GM04504 (cell line): Measurements from ENCODE around the gene NHLH2.

Experiments used
- DNase-seq: peaks from one replicate; pipeline ENCODE4 v3.0.0-alpha.2; 2012; ENCODE audit warnings: low read depth

The NHLH2 gene

DNA sequence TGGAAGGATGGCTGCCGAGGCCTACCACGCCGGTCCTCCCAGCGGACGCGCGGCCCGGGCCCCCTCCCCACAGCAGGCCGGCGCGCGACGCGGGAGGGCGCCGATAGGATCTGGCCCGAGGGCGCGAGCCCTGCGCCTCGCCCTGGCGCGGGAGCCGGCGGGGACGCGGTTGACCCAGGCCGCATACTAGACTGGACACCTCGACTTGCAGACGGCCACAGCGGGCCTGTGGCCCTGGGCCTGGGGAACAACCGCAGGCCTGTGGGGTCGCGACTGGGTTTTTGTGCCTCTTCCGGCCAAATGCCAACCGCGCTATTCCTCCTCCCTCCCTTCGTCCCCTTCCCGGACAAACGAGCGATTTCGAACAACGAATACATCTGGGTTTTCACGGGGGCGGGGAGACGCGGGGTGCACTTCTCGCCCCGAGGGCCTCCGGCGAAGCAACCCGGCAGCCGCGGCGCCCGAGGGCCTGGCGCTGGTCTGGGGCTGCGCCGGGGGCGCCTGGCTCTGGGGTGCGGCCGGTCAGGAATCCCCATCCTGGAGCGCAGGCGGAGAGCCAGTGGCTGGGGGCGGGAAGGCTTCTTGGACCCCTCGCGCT, 2.4 kb downstream of the NHLH2 start:
- DNase-seq = no peak

DNA sequence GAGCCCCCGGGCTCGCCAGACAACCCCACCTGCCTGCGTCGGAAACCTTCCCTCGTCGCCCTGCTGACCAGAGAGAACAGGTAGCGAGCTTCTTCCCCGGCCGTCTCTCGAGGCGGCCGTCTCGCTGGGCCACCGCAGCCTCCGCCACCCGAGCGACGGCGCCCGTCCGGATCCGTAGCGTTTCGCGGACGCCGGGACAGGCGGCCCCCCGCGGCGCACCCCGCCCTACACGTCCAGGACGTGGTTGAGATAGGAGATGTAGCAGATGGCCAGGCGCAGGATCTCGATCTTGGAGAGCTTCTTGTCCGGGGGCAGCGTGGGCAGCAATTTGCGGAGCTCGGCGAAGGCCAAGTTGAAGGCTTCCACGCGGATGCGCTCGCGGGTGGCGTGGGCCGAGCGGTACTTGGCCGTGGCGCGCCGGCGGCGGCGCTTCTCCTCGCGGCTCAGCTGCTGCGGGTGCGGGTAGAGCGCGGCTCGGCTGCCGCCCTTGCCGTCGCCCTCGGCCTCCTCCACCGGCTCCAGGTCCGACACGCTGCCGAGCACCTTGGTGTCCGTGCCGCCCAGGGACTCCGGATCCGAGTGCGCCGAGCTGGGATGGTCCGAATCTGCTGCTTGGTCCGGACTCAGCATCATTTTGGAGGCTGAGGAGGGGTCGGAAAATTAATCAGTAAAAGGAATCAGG, 3.0 kb downstream of the NHLH2 start:
- DNase-seq = no peak

DNA sequence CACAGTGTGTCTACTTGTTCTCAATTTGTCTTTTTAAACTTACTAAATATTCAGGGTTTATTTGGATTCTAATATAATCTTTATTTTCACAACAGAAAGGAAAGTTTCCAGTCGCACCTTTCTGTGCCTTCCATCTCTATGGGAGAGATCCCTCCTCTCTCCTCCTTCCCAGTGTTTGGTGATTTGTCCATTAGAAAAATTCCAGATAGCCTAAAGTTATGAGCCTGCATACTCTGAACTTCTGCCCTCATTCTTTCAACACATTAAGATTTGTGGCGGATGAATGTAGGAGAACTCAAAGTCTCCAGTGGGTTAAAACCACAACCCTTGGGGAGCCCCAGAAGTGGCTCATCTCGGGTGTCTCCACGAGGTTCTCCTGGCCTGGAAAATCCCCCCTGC, 3.6 kb downstream of the NHLH2 start:
- DNase-seq = no peak

DNA sequence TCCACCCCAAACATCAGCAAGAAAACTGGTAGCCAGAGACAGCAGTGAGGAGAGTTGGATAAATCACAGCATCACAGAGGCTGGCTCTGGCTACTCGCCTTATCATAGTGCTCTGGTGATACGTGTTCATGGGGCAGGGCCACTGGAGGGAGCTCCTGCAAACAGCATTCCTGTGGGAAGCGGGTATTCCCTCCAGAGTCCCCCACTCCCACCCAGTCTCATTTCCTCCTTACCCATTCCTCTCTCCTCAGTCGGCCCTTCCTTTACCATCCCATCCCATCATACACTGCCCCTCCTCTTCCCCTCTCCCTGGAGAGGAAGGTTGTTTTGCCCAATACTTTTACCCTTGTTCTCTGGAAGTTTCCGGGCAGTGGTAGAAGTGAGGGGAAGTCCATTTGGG, 7.1 kb downstream of the NHLH2 start:
- no peak for DNase-seq

DNA sequence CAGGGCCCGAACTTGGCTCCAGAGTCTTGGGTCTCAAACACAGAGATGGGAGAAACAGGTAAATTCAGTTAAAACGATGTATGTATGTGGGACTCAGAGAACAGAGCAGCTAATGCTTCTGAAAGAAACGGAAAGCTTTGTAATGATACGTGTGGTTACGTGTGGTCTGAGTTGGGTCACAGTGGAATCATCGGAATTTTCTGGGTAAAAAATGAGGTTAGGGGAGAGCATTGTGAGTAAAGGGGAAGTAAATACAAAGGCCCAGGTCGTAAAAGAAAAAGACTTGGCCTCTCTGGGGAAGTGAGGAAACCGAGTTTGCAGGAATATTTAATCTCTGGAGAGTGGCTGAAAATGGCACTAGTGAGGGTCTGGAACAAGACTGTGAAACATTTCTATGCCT, 8.3 kb downstream of the NHLH2 start:
- no peak for DNase-seq

DNA sequence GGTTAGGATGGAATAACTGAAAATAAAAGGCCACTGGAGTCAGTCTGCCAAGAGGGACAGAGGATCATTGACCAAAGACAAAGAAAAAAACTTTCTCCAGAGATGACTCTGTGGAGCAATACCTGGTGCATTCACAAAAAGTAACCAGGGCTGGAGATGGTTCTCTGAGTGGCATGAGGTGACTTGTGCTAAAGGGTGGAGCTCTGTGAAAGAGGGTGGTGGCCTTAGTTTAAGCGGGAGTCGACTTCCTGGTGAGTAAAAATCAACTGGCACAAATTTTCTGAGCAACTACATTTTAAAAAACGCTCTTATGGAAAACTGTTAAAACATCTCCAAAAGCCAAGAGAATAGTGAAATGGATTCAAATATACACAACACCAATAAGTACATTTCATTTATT, 10.0 kb downstream of the NHLH2 start:
- no peak for DNase-seq

DNA sequence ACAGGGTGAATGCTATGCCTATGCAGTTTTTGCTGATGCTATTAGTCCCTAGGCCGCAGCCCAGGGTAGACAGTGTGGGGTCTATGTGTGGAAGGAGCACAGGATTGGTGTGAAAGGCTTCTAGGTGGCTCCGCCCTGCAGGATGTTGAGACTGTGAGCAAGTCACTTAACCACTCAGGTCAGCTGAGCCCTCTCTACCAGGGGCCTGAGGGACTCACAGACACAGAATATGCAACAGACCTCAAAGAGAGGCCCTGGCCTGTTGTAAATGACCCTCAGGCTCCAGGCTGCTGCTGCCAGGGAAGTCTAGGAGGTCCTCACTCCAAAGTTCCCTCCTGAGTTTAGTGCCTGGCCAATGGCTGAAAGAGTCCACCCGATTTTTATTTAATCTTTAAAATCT, 11.0 kb downstream of the NHLH2 start:
- DNase-seq = no peak

DNA sequence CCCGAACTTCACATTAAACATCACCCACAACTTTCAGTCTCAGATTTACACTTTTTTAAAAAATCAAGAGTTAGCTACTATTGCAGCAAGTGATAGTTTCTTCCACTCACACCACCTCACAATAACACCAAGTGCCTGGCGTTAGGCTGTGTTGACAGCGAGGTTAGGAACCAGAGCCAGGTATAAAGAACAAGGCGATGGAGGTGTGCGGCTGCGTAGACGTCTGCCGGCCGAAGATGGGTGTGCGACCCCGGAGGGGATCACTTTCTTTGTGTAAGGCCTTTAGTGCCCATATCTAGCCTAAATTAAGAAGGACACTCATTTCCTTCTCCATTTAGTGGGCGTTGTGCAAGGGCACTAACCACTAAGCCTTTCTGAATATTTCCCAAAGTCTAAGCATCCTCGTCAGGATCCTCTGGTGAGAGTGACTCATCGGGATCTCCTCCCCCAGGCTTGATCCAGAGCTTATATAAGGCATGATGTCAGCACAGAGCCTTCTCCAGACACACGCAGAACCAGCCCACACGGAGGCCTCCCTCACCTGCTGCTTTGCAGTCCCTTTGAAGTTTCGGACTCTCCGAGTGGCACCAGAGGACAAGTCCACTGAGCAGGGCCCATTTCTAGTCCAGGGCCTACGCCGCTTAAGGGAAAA, 11.8 kb downstream of the NHLH2 start:
- peak; percentile 77 for DNase-seq

DNA sequence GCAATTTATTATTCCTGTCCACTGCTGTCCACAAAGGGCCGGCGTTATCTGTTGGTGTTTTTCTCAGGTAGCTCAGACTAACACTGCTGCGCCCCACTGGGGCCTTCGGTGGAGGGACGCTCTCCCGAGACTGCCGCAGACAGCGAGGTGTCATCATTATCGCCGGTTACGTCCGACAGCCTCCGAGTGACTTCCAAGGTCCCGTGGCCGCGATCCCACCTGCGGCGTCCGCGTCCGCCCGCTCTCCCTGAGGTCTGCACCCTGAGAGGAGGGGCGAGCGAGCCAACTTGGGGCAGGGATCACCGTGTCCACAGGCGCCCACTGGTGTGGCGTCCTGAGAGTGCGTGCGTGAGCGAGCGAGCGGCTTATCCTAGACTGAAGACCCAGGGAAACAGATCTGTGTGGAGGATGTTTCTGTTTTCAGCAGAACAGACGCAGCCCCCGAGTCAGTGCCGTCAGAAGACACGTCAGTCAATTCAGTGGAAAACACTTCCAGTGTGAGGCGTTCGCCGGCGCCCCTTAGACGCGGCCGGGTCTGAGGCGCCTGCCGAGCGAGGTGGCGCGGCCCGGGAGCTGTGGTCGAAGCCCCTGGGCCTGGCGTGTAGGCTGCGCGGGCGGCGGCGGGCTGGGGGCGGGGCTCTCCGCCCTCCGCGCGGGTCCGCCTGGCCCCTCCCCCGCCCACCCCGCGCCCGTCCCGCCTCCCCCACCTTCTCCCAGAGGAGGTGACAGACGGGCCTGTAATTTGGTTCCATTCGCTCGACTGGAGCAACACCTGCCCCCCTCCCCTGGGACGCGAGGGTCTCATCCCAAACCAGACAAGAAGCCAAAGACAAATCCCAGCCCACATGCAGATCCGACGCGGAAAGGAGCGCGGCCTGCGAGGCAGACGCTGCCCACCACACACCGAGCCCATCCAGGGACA, 12.6 kb downstream of the NHLH2 start:
- DNase-seq = no peak

DNA sequence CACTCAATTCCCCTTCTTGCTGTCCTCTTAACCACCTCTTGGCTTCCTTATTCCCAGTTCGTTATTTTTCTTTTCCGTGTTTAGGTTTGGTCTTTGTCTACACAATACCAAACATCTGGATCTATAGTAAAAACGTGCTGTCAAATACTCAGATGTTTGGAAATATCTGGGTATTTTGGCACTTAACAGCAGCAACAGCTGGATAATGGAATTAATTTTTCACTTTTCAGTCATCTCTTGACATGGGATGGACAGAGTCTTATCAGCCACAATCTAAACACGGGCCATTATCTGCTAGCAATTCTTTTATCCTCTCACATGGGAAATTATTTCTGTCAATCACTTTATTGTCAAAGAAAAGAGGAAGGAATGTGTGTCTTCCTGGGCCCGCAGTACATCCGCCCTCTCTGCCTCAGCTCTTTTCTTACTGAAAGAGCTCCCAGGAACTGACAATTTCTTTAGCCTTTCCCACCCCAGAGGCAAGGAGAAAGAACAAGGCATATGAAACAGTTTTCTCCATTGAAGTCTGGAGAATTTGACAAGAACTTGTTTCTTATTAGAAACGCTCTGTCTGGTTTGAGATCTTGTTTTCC, 13.4 kb downstream of the NHLH2 start:
- no peak for DNase-seq

DNA sequence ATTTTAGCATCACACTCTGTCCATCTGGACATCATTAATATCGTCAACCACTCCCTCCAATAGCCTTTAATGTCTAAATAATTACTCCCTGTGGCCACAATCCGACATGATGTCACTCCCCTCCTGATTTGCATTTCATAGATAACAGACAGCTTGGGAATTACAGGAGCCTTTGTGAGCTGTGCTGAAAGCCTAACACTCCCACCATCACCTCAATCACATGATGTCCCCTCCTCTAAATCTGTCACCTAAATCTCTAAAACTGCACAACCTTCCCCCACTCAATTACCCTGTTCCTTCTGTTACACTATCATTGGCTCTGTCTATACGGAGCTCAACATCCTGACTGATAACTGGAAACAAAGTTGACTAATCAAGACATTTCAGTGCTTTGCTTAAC, 14.3 kb downstream of the NHLH2 start:
- DNase-seq = no peak

DNA sequence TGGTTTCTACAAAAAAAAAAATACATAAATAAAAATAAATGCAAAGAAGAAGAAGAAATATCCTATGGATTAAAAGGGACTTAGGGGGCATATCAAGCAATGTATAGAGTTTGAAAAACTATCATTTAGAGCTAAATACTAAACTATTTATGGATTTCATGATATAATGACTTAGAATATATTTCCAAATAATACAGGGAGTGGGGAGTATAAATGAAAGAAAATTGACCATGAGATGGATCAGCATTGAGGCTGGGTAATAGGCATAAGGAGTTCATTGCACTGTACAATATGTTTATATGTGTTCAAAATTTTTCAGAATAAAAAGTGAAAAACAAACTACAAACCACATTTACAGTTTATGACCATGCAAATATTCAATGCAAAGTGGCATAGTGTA, 18.8 kb downstream of the NHLH2 start:
- no peak for DNase-seq

DNA sequence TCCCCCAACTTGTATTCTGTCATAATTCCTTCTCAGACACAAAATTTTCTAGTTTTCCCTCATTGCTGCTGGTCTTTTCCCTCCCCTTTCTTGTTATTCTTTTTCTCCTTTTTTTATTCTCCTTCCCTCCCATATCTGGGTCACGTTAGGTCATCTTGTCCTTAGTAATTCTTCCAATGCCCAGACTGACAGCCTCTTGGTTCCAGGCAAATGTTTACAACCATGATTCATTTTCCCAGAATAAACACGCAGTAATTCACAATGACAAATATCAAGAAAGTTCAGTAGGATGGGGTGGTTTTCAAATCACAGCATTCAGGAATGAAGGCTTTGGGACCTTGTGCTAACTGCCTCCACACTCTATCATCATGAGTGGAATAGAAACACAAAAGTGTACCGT, 25.2 kb downstream of the NHLH2 start:
- DNase-seq = no peak

DNA sequence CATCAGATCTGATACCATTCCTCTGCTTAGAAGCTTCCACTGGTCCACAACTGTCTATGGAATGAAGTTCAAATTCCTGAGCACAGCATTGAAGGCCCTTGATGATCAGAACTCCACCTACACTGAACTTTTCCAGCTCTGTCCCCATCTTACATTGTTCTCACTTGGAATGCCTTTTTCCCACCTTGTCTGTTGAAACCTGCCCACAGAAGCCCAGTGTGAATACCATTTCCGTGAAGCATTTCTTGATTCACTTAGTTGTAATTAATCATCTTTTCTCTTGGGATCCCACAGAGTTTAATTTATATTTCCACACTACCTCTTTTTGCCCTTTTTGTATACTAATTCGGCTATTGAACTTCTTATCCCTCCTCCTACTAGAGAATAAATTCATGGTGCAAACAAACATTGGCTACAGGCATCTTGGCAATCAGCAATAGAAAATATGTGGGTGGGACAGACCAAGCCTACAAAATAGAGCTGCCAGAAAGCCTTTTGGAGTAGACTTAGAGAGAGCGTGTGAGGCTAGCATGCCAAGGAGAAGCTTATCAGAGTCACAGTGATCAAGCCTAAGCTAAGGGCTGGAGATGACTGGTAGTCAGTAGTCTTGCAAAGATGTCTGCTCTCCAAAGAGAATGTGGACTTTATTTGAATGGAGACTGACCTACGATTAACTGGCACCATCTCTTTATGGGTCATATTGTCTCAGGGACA, 26.1 kb downstream of the NHLH2 start:
- no peak for DNase-seq

DNA sequence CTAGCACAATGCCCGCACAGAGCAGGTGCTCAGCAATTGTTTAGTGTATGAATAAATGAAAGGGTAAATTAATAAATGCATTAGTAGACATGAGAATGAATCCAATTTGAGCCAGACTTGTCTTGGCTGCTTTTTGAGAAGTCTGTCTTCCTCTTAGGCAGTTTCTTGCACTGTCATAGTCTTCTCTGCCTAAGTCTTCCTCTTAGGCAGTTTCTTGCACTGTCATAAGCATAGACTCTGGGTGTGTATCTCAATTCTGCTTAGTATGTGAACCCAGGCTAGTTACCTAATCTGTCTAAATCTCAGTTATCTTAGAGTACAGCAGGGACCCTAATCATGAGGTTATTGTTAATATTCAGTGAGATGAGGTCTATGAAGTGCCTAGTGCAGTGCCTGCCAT, 27.2 kb downstream of the NHLH2 start:
- DNase-seq = no peak

DNA sequence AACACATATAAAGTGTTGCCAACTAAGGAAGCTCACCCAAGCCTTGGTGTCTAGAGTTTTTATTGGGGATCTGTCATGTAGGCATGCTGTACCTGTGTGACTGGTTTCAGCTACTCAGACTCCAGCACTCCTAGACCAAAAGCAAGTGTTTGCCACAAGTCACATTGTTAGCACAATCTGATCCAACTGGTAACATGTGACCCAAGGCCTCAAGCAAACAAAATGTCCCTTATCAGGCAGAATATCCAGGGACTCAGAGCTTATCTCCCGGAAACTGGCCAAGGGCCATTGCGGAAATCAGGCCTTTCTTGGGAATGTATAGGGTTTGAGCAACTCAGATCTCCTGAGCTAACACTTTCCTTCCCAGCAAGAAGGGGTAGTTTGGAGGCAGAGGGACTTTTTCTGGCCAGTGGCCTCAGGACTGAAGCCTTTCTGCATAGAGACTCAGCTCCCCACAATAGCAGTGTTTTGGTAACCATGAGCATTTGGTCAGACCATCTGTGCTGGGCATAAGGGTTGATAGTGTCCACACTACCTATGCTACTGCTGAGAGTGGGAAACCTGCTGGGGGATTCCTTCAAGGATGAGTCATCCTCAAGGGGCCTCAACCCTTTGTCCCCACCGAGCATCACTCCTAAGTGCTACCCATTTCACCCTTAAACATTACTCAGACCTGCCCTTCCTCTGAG, 29.6 kb downstream of the NHLH2 start:
- no peak for DNase-seq

DNA sequence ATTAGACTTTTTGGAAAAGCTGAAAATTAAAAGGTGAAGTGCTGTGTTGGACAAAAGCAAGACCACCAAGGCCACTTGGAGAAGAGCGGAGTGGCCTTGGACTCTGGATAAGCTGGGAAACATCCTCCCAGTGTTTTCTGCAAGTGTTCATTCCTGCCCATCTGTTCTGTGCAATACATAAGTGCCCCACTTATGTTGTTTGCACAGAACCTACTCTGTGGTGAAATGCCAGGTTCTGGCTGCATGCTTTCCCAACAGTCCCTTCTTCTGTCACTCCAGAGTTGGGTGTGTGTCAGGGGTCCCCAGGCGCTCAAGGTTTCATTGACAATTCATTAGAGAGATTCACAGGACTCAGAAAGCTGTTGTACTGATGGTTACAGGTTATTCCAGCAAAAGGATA, 30.3 kb downstream of the NHLH2 start:
- DNase-seq = no peak

DNA sequence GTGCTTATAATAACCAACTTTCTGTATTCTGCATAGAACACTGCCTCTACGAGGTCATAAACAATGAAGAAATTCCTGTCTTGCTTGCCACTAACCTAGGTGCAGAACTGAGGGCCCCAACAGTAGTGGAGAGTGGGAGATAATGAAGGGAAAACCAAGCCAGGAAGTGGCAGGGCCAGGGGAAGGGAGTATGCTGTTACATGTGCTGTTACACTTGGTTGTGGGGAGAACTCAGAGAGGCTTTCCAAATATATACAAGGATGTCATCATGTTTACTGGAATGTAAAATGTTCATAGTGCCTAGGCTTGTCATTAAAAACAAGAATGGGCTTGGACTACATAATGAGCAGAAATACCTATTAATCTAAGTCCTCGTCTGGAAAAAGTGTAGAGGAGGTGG, 31.1 kb downstream of the NHLH2 start:
- no peak for DNase-seq

DNA sequence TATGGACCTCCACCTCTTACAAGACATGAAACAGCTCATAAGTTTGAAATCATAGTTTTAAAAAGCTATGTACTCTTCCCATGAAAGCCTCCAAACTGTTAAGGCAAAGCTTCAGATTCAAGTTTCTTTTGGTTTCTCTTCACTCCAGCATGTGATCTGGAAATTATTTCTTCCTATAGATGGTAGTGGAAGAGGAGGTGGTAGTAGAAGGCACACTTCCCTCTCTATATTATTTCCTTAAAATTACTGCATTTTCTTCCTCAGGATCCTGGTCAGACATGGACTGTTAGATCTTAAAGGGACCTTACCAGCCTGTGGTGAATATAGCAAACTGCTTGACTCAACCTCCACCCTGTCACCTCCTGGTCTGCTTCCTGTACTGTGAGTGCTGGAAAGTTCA, 31.9 kb downstream of the NHLH2 start:
- DNase-seq = no peak

DNA sequence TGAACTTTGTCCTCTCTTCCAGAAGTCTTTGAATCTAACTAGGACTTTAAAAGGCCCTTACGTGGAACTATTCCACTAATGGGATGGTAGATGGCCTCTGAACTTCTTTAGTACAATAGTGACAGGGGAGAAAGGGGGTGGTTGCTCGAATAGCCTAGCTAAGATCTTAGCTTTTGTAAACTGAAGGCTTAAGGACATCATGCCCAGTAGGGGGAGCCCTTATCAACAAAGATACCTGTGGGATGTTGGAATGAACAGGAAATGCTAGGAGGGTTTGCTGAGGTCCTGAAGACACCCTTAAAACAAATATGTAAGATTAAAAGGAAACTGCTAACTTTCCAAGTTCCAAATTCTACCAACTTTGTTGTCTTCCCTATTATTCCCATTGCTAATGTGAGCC, 33.2 kb downstream of the NHLH2 start:
- DNase-seq = peak; percentile 37

DNA sequence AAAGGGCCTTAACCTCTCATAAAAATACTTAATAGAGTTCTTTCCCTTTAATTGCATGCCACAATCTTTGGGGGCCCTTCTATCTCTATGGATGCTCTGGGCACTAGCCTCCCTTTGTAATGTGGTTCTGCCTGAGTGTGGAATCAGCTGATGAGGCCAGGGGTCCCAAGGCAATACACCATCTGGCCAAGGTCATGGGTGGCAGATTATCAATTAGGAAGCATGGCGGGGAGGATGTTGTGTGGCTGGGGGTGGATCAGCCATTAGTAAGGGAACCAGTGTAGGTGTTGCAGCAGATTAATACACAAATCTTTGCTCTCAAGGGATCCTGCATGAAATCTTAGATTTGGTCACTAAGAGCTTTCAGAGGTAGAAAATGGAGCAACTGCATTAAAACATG, 35.3 kb downstream of the NHLH2 start:
- DNase-seq = no peak
